ENCODE results near the gene ADAM22. TPM values are rescaled to one million over a fixed set of nuclear protein-coding genes. Genes with fewer than 3 reads are reported as not detected.

The ADAM22 gene
- total RNA-seq, 1 donor from 2014 or later, result 1.4 TPM

- no peak for DNase-seq (ENCODE audit: low read depth)
Measured at GRCh38 chr7:88003581-88003980, 69.5 kb downstream of the ADAM22 start.

GRCh38 chr7:88005191-88005590, 71.1 kb downstream of the ADAM22 start:
- no peak for DNase-seq (ENCODE audit: low read depth)
- H3K4me3 ChIP-seq (ENCODE audit: low read depth, low read length), result no peak overlapping the region
- no peaks in the 10 kb centered on the region for H3K27me3 ChIP-seq (ENCODE audit: control insufficient read depth, insufficient read depth, low read length)
- no peaks in the 10 kb centered on the region for H3K36me3 ChIP-seq (ENCODE audit: control insufficient read depth, insufficient read depth, low read length)
- no peak for TF ChIP-seq CTCF (IDR thresholded peaks at IDR 0.05; ENCODE audit: insufficient read depth, low read length, poor library complexity, severe bottlenecking)

More at GRCh38 chr7:88003581-88003980, 69.5 kb downstream of the ADAM22 start:
- H3K4me3 ChIP-seq (ENCODE audit: low read depth, low read length), result no peak overlapping the region
- no peaks in the 10 kb centered on the region for H3K36me3 ChIP-seq (ENCODE audit: control insufficient read depth, insufficient read depth, low read length)
- no peaks in the 10 kb centered on the region for H3K27me3 ChIP-seq (ENCODE audit: control insufficient read depth, insufficient read depth, low read length)
- no peak for TF ChIP-seq CTCF (IDR thresholded peaks at IDR 0.05; ENCODE audit: insufficient read depth, low read length, poor library complexity, severe bottlenecking)

GRCh38 chr7:88009651-88010050, 75.6 kb downstream of the ADAM22 start:
- DNase-seq (ENCODE audit: low read depth), result no peak
- no peak overlapping the region for H3K4me3 ChIP-seq (ENCODE audit: low read depth, low read length)
- no peaks in the 10 kb centered on the region for H3K27me3 ChIP-seq (ENCODE audit: control insufficient read depth, insufficient read depth, low read length)
- H3K36me3 ChIP-seq (ENCODE audit: control insufficient read depth, insufficient read depth, low read length), result no peaks in the 10 kb centered on the region
- no peak for TF ChIP-seq CTCF (IDR thresholded peaks at IDR 0.05; ENCODE audit: insufficient read depth, low read length, poor library complexity, severe bottlenecking)

- Histone ChIP-seq H3K36me3 (ENCODE audit: control insufficient read depth, insufficient read depth, low read length) (no peaks in the 10 kb centered on the region), H3K27me3 (ENCODE audit: control insufficient read depth, insufficient read depth, low read length) (no peaks in the 10 kb centered on the region), H3K4me3 (ENCODE audit: low read depth, low read length) (no peak overlapping the region)
- no peak for DNase-seq (ENCODE audit: low read depth)
- no peak for TF ChIP-seq CTCF (IDR thresholded peaks at IDR 0.05; ENCODE audit: insufficient read depth, low read length, poor library complexity, severe bottlenecking)
Measured at GRCh38 chr7:88012086-88012485, 78.0 kb downstream of the ADAM22 start.

GRCh38 chr7:88013981-88014380, 79.9 kb downstream of the ADAM22 start:
- TF ChIP-seq CTCF (IDR thresholded peaks at IDR 0.05; ENCODE audit: insufficient read depth, low read length, poor library complexity, severe bottlenecking), result no peak
- H3K4me3 ChIP-seq (ENCODE audit: low read depth, low read length), result no peak overlapping the region

GRCh38 chr7:88014581-88014980, 80.5 kb downstream of the ADAM22 start:
- Histone ChIP-seq H3K4me3 (ENCODE audit: low read depth, low read length) (no peak overlapping the region), H3K27me3 (ENCODE audit: control insufficient read depth, insufficient read depth, low read length) (no peaks in the 10 kb centered on the region), H3K36me3 (ENCODE audit: control insufficient read depth, insufficient read depth, low read length) (no peaks in the 10 kb centered on the region)
- no peak for DNase-seq (ENCODE audit: low read depth)
- TF ChIP-seq CTCF (IDR thresholded peaks at IDR 0.05; ENCODE audit: insufficient read depth, low read length, poor library complexity, severe bottlenecking), result no peak

More at GRCh38 chr7:88013981-88014380, 79.9 kb downstream of the ADAM22 start:
- no peaks in the 10 kb centered on the region for H3K36me3 ChIP-seq (ENCODE audit: control insufficient read depth, insufficient read depth, low read length)
- no peak for DNase-seq (ENCODE audit: low read depth)
- no peaks in the 10 kb centered on the region for H3K27me3 ChIP-seq (ENCODE audit: control insufficient read depth, insufficient read depth, low read length)

Data from kidney epithelial cell (primary cell).